Stimulated activated CD8-positive, alpha-beta memory T cell treated with anti-CD3 and anti-CD28 coated beads, Interleukin-7, amount 100 ng/mL, for 48 hours (primary cell): ENCODE measurements around the gene MGMT.

Experiments used
- DNase-seq, 2 donors: peaks; one replicate each; pipeline ENCODE4 v3.0.0-alpha.2; 2020; ENCODE audit warnings: low read depth in 1 of 2; ENCODE audit errors: extremely low read depth in 1 of 2

MGMT gene

DNA sequence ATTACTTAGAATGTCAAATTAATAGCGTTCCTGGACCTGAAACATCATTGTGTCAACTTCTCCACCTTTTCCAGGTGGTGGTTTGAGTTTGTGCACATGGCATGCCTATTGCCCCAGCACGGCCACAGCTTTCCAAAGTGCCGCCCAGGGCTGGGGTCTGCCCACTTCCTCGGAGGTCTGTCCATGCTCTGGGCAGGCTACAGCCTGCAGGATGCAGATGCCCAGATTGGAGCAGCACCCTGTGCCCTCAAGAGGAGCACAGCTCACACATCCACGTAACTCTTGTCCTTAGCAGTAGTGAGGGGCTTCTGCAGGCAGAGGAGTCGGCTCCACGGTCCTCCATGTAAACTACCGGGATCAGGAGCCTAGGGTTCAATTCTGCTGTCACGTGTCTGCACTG lies 258.4 kb downstream of the MGMT start:
- no peak for DNase-seq

GRCh38 chr10:129725890-129726631 lies 259.0 kb downstream of the MGMT start:
- DNase-seq = no peak

- DNase-seq = no peak
Observed at GRCh38 chr10:129727071-129727470, 260.0 kb downstream of the MGMT start.

- no peak for DNase-seq
Observed at GRCh38 chr10:129727495-129727894, 260.5 kb downstream of the MGMT start.

- DNase-seq = no peak
Observed at GRCh38 chr10:129728246-129728820, 261.3 kb downstream of the MGMT start.

- no peak for DNase-seq
Observed at GRCh38 chr10:129728905-129729795, 262.1 kb downstream of the MGMT start.

- DNase-seq = no peak
Observed at GRCh38 chr10:129730272-129730992, 263.4 kb downstream of the MGMT start.

DNA sequence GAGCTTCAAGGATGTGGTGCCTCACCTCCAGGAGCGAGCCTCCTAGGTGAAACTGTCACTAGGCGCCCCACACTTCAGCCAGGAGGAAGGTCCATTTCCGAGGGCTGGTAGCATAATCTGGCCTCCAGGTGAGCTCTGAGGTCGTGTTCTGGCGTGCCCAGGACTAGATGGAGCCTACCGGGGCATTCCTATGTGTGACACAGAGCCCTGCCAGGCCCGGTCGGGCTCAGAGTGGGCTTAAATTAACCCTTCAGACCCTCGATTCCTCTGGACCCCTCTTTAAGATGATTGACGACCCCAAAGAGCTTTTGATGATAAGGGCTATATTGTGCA lies 263.9 kb downstream of the MGMT start:
- DNase-seq = no peak

GRCh38 chr10:129740532-129741279 lies 273.7 kb downstream of the MGMT start:
- no peak for DNase-seq

GRCh38 chr10:129741280-129741977 lies 274.4 kb downstream of the MGMT start:
- no peak for DNase-seq

DNA sequence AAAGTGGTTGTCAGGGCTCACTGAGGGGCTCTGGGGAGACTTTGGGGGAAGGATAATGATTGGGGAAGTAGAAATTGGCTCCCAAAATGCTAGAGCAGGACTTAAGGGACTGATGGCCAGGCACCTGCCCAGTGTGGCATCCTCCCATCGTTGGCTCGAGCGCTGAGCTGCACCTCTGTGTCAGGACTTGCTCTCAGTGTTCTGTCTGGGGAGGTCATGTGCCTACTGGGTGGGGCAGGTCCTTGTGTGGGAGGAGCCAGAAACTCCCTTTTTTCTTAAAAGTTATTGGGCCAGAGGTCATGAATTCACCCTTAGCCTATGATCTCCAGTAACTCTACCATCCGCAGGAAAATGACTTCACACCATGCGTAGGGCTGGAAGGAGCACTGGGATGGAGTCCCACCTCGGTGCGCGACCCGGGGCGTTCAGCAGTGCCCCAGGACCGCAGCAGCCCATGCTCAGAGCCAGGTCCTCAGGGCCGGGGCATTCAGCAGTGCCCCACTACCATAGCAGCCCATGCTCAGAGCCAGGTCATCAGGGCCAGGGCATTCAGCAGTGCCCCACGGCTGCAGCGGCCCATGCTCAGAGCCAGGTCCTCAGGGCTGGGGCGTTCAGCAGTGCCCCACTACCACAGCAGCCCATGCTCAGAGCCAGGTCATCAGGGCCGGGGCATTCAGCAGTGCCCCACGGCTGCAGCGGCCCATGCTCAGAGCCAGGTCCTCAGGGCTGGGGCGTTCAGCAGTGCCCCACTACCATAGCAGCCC lies 275.1 kb downstream of the MGMT start:
- no peak for DNase-seq

GRCh38 chr10:129742742-129743550 lies 275.9 kb downstream of the MGMT start:
- no peak for DNase-seq

DNA sequence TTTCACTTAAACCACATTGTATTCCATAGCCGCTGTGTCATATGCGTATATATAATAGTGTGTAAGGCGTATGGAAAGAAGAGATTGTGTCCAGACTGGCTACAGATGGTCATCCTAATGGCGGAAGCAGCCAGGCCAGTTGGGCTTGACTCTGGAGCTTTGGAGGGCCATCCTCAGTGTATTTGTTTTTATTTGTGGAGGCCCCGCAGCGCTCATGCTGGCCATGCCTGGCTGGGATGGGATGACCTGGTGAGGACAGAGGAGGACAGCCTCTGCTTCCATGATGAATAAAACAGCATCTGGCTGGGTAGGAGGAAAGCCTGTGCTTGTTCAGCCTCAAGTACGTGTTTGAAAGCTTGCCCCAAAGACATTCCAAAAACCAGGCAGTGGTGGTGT lies 276.7 kb downstream of the MGMT start:
- DNase-seq = no peak

- no peak for DNase-seq
Observed at GRCh38 chr10:129744134-129745111, 277.4 kb downstream of the MGMT start.

GRCh38 chr10:129745186-129745750 lies 278.2 kb downstream of the MGMT start:
- DNase-seq = no peak

DNA sequence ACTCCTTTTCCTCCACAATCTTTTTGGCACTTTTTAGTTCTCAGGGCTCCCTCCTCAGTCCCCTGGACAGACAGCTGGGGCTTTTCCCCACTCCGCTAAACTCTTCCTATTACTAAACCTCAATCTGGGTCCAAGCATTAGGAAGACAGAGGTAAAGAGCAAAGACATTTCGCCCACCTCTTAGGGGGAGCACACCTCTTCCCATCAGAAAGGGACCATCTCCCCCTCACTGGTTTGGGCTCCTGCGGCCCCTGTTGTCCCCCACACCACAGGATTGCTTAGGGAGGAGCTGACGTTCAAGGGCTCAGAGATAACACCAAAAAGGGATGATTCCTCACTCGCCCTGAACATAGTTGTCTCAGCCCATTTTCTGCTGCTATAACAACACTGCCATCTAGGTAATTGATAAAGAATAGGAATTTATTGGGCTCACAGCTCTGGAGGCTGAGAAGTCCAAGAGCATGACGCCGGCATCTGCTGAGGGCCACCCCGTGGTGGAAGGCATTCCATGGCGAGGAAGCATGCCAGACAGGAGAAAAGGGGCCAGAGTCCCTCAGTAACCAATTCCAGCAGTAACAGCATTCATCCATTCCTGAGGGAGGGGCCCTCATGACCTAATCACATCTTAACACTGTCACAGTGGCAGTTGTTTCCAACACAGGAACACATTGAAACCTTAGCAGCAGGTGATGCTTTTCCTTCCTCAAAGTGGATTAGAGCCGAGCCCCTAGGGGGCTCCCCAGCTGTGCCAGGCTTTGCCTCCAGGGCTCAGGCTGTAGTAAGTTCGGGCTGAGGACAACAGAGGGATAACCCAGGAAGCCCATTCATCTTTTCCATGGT lies 287.4 kb downstream of the MGMT start:
- no peak for DNase-seq
